ENCODE measurements around the gene SBNO1. TPM values are rescaled to one million over a fixed set of nuclear protein-coding genes. Genes with fewer than 3 reads are reported as not detected.
"Not testable (repeated sequence)": the region's sequence is repeated elsewhere in the genome, so short reads cannot be mapped to it uniquely, and the experiment has no call there.

The SBNO1 gene
- total RNA-seq, 1 experiment from 2014 or later, result 37.4 TPM

DNA sequence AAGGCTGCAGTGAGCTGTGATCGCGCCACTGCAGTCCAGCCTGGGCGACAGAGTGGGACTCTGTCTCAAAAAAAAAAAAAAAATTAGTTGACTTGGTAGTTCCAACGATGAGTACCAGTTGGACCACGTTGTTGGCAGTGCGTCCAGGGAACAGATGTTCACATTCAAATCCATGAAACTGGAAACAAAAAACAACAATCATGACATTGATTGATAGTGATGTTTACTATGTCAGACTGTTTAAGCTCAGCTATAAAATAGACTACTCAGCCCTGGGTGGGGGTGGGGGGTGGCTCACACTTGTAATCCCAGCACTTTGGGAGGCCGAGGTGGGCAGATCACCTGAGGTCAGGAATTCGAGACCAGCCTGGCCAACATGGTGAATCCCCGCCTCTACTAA is 112.3 kb downstream of the SBNO1 start:
- DNase-seq (ENCODE audit: extremely low read depth, low read depth), result not testable (repeated sequence)

DNA sequence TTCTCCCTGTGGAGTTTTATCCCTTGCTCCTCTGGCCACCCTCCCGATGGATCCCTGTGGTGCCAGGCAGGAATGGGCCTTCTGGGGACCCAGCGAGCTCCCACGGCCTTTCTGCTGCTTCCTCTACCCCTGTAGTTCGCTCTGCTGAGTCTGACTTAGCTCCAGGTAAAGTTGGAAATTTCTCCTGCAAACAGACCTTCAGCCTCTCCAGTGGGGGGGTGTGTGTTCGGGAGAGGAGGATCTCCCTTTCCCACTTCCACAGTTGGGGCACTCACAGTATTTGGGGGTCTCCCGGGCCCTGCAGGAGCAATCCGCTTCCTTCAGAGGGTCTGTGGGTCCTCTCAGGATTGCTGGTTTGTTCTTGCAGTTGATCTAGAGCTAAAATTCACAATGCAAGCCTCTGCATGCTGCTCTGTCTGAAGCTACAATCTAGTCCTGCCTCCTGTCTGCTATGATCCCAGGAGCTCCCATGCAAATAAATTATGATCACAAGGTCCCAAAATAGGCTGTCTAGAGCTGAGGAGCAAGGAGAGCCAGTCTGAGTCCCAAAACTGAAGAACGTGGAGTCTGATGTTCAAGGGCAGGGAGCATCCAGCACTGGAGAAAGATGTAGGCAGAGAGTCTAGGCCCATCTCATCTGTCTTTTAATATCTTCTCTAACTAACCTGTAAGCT is 113.1 kb downstream of the SBNO1 start:
- no peak for DNase-seq (ENCODE audit: extremely low read depth, low read depth)

- peak; percentile 55 for DNase-seq (ENCODE audit: extremely low read depth, low read depth)
Measured at GRCh38 chr12:123250471-123251383, 113.9 kb downstream of the SBNO1 start.

DNA sequence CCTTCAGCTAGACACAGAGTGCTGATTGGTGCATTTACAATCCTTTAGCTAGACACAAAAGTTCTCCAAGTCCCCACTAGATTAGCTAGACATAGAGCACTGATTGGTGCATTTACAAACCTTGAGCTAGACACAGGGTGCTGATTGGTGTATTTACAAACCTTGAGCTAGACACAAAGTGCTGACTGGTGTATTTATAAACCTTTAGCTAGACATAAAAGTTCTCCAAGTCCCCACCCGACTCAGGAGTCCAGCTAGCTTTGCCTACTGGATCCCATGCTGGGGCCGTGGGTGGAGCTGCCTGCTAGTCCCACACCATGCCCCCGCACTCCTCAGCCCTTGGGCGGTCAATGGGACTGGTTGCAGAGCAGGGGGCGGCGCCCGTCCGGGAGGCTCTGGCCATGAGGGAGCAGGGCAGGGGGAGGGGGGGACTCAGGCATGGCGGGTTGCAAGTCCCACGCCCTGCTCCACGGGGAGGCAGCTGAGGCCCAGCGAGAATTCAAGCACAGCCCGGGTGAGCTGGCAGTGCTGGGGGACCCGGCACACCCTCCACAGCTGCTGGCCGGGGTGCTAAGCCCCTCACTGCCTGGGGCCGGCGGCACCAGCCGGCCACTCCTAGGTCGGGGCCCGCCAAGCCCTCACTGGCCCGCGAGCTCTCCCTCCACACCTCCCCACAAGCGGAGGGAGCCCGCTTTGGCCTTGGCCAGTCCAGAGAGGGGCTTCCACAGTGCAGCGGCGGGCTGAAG is 115.5 kb downstream of the SBNO1 start:
- not testable (repeated sequence) for DNase-seq (ENCODE audit: extremely low read depth, low read depth)

- DNase-seq (ENCODE audit: extremely low read depth, low read depth), result not testable (repeated sequence)
Measured at GRCh38 chr12:123248129-123248528, 116.5 kb downstream of the SBNO1 start.

DNA sequence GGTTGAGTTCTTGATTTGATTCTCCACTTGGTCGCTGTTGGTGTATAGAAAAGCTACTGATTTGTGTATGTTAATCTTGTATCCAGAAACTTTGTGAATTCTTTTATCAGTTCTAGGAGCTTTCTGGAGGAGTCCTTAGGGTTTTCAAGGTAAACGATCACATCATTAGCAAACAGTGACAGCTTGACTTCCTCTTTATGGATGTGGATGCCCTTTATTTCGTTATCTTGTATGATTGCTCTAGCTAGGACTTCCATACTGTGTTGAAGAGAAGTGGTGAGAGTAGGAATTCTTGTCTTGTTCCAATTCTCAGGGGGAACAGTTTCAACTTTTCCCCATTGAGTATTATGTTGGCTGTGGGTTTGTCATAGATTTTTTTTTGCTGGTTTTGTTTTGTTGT is 119.0 kb downstream of the SBNO1 start:
- no peak for DNase-seq (ENCODE audit: extremely low read depth, low read depth)

DNA sequence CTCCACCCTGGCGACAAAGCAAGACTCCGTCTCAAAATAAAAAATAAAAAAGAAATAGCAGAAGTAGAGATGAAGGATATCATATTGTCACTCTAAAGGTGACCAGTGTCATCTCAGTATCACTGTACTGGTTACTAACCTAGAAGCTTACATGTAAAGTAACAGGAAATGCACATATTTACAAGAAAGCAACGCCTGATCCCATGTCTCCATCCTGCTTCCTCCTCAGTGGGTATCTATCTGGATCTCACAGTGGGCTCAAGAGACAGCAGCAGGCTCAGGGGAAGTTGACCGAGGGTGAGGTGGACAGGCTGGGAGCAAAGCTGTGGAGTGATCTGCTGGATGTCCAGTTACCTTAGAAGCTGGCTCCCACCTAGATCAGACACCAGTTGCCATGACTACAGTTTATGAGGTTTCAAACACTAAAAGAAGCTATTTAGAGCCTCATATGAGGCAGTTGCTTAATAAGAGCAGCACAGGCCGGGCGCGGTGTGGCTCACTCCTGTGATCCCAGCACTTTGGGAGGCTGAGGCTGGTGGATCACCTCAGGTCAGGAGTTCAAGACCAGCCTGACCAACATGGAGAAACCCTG is 120.9 kb downstream of the SBNO1 start:
- no peak for DNase-seq (ENCODE audit: extremely low read depth, low read depth)

- no peak for DNase-seq (ENCODE audit: extremely low read depth, low read depth)
Measured at GRCh38 chr12:123242116-123242904, 122.3 kb downstream of the SBNO1 start.

Small RNAs within 50 kb of the gene (small RNA-seq; reads per million reads assigned to genes)
- 0 reads per million in 2 experiments for gene RF00019
- 0 to 0.06 reads per million in 2 experiments for gene RNA5SP375

Other genes starting within 250 kb of the SBNO1 start
- 3.4 and 4.1 TPM in 2 replicates for gene PITPNM2, start 213.8 kb downstream of the SBNO1 start, total RNA-seq (2014; rRNA removed; shearing (Covaris generic))
- gene MPHOSPH9, start 131.7 kb downstream of the SBNO1 start, total RNA-seq (2014; rRNA removed; shearing (Covaris generic)), result 82.9 and 90.6 TPM in 2 replicates
- 14.3 and 18.8 TPM in 2 replicates for gene MTRFR, start 131.4 kb downstream of the SBNO1 start, total RNA-seq (2014; rRNA removed; shearing (Covaris generic))
- 114 and 122 TPM in 2 replicates for gene CDK2AP1, start 93.0 kb downstream of the SBNO1 start, total RNA-seq (2014; rRNA removed; shearing (Covaris generic))
- gene KMT5A, start 19.3 kb upstream of the SBNO1 start, total RNA-seq (2014; rRNA removed; shearing (Covaris generic)), result 91.0 and 95.4 TPM in 2 replicates
- 2.3 and 2.5 TPM in 2 replicates for gene RILPL2, start 71.8 kb upstream of the SBNO1 start, total RNA-seq (2014; rRNA removed; shearing (Covaris generic))
- gene SNRNP35, start 93.3 kb upstream of the SBNO1 start, total RNA-seq (2014; rRNA removed; shearing (Covaris generic)), result 24.0 and 33.8 TPM in 2 replicates
- 12.4 and 12.5 TPM in 2 replicates for gene RILPL1, start 168.9 kb upstream of the SBNO1 start, total RNA-seq (2014; rRNA removed; shearing (Covaris generic))
- 341 and 369 TPM in 2 replicates for gene TMED2, start 219.7 kb upstream of the SBNO1 start, total RNA-seq (2014; rRNA removed; shearing (Covaris generic))
- gene DDX55, start 237.3 kb upstream of the SBNO1 start, total RNA-seq (2014; rRNA removed; shearing (Covaris generic)), result 48.1 and 49.1 TPM in 2 replicates